ENCODE data around the gene PSMA2.

- no peak for TF ChIP-seq GATA2 (IDR thresholded peaks at IDR 0.05; ENCODE audit: low read depth, low read length)
- TF ChIP-seq GATA3 (IDR thresholded peaks at IDR 0.05; ENCODE audit: low read depth, low read length) = no peak
Observed at GRCh38 chr7:42947521-42947920, 15.5 kb upstream of the PSMA2 start.

Data from SH-SY5Y (cell line).